A673 (cell line): ENCODE data around the gene TMEM38A.

Experiments used
- CTCF ChIP-seq: fragments of 300-800, 200-600 bp; sonication (generic); conservative IDR thresholded peaks from 2 replicates; pipeline ENCODE4 v1.5.1; 2017; ENCODE audit warnings: low read depth, mild to moderate bottlenecking, antibody characterized with exemption, low read length, moderate library complexity, mixed read lengths
- EZH2 ChIP-seq: fragments of 200-600 bp; sonication (generic); IDR thresholded peaks from 2 replicates; pipeline ENCODE4 v1.6.1; 2017; ENCODE audit warnings: borderline replicate concordance, low read depth, mild to moderate bottlenecking, mixed read lengths, antibody characterized with exemption, low read length; ENCODE audit not compliant: poor library complexity, severe bottlenecking

- TF ChIP-seq CTCF = no peak
- no peak for TF ChIP-seq EZH2
Measured at GRCh38 chr19:16623576-16623975, 37.4 kb upstream of the TMEM38A start.
